ENCODE measurements around the gene TTF1.

- TF ChIP-seq CTCF (IDR thresholded peaks at IDR 0.05), result no peak
- no peak for TF ChIP-seq POLR2AphosphoS5 (IDR thresholded peaks at IDR 0.05)
These were observed 58.0 kb downstream of the TTF1 start for GRCh38 chr9:132348676-132349075.
